ENCODE results near the gene DIPK2B. TPM values are rescaled to one million over a fixed set of nuclear protein-coding genes. Genes with fewer than 3 reads are reported as not detected.

Gene DIPK2B
- total RNA-seq, 1 experiment from 2014 or later: not detected

DNA sequence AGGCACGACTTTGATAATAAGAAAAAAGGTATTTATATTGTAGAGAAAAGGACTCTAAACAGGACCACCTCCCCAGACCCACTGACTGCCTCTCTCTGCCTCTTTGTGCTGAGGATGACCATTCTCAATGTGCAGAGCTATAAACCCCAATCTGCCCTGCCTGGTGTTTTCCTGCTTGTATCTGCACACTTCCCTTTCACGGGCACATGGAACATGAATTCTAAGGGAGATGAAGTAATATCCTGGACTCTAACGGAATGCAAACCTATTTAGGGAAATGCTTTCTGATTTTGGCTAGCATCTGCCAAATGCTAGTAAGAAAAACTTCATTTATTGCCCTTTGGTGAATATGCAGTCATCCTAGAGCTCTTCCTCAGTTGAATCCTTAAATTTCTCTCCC, 2.4 kb downstream of the DIPK2B start:
- no peaks in the 10 kb centered on the region for H3K27me3 ChIP-seq (ENCODE audit: insufficient read depth, low read length)
- H4K20me1 ChIP-seq (ENCODE audit: control insufficient read depth, insufficient read depth, insufficient read length): no peaks in the 10 kb centered on the region
- H3K4me3 Mint-ChIP-seq: no peak overlapping the region
- H3K56ac ChIP-seq (ENCODE audit: insufficient read length, low read depth, low read length): no peak overlapping the region
- no peaks in the 10 kb centered on the region for H3K23me2 ChIP-seq (ENCODE audit: insufficient read length, low read depth, low read length, poor library complexity, severe bottlenecking)
- no peak for TF ChIP-seq CTCF (conservative IDR thresholded peaks at IDR 0.05)
- no peak overlapping the region for H2BK15ac ChIP-seq (ENCODE audit: low read depth, low read length)
- no peak overlapping the region for H4K5ac ChIP-seq (ENCODE audit: insufficient read length, low read depth, low read length)
- no peaks in the 10 kb centered on the region for H3K4me1 ChIP-seq (ENCODE audit: insufficient read depth, low read length)
- H2AK5ac ChIP-seq (ENCODE audit: insufficient read length, low read length): no peak overlapping the region
- peaks cover 50% of the 10 kb centered on the region for H3K9me3 ChIP-seq (ENCODE audit: control insufficient read depth, low read depth, low read length)
- no peak overlapping the region for H3K27ac Mint-ChIP-seq
- H3K79me1 ChIP-seq (ENCODE audit: insufficient read depth, low read depth, low read length, poor library complexity, severe bottlenecking): no peaks in the 10 kb centered on the region
- no peaks in the 10 kb centered on the region; a peak in 2 of 7 replicates for H3K36me3 Mint-ChIP-seq (ENCODE audit: insufficient read depth in 1 of 3, low read depth in 3 of 3)
- H2BK5ac ChIP-seq (ENCODE audit: insufficient read length, low read length): no peak overlapping the region
- H2BK20ac ChIP-seq (ENCODE audit: low read depth, low read length, poor library complexity, severe bottlenecking): no peak overlapping the region
- H3K27me3 Mint-ChIP-seq (ENCODE audit: low read depth): no peaks in the 10 kb centered on the region; the same call in 1 of the 2 replicates
- H2BK12ac ChIP-seq (ENCODE audit: insufficient read length, low read depth, low read length): no peak overlapping the region
- no peak overlapping the region for H2AFZ ChIP-seq (ENCODE audit: low read length)
- no peak overlapping the region for H3K14ac ChIP-seq (ENCODE audit: insufficient read depth, low read length)
- peaks cover 69 to 74% of the 10 kb centered on the region in 2 experiments for H3K9me3 Mint-ChIP-seq
- H3K4me2 ChIP-seq (ENCODE audit: insufficient read depth, insufficient read length, low read length): no peak overlapping the region
- no peak overlapping the region for H3T11ph ChIP-seq (ENCODE audit: low read length)
- no peak for DNase-seq
- H3K4me1 Mint-ChIP-seq: peaks cover 10 to 11% of the 10 kb centered on the region in 2 experiments; a peak in 2 of 4 replicates
- H3K79me2 ChIP-seq (ENCODE audit: insufficient read depth, low read length): no peaks in the 10 kb centered on the region
- H2BK120ac ChIP-seq (ENCODE audit: low read depth, low read length, poor library complexity, severe bottlenecking): no peak overlapping the region
- WGBS (ENCODE audit: extremely low coverage, insufficient read length, low lambda C conversion rate): no CpG with 5 or more reads among the region's 3 CpGs
- no peak overlapping the region for H3K4ac ChIP-seq (ENCODE audit: low read depth, low read length)
- no peak overlapping the region for H3K18ac ChIP-seq (ENCODE audit: insufficient read length, low read depth, low read length)
- no peak overlapping the region for H4K8ac ChIP-seq (replicated peaks; ENCODE audit: insufficient read length, low read depth, low read length)
- H3K27ac ChIP-seq (ENCODE audit: insufficient read length, low read depth, low read length): no peak overlapping the region
- no peak overlapping the region for H3K9ac ChIP-seq (ENCODE audit: extremely low read depth, insufficient read length, low read length)
- H4K91ac ChIP-seq (ENCODE audit: insufficient read length, low read depth, low read length): no peak overlapping the region
- H3K23ac ChIP-seq (ENCODE audit: insufficient read length, low read depth, low read length): no peak overlapping the region
